ENCODE data around the gene FRMD4A. TPM values are rescaled to one million over a fixed set of nuclear protein-coding genes. Genes with fewer than 3 reads are reported as not detected.

Gene FRMD4A
- total RNA-seq, 5 donors from 2014 or later (not counting 1 experiment from before 2014, with no cell fraction given), result 1.3 to 1.8 (median 1.4) TPM

DNA sequence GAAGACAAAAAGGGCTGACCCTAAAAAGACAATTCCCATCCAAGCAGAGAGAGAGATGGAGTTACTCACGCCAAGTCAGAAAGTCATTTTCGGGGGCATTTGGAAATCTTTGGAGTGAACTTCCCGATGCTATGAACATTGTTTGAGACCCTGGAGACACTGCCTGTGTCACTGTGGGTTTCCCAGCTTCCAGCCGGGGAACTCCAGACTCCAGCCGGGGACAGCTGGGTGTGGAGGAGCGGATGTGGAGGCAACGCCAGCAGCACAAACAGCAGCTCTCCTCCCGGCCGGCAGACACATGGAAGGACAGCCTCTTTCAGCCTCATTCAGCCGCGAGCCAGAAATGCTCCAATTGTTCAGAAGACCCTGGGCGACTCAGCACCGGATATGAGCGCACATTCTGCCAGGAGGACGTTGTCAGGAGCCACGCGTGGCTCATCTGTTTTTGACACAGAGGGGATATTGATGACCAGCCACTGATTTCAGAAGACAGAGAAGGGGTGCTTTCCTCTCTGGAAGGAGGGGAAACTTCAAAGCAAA, 646.4 kb downstream of the FRMD4A start:
- Mint-ChIP-seq H3K9me3 (no peaks in the 10 kb centered on the region), H3K4me1 (no peaks in the 10 kb centered on the region), H3K36me3 (no peaks in the 10 kb centered on the region), H3K27ac (no peak overlapping the region), H3K4me3 (no peak overlapping the region), H3K27me3 (peaks cover 6 to 10% of the 10 kb centered on the region in 2 donors)
- peaks cover 0 to 14% of the 10 kb centered on the region in 2 experiments for H3K27me3 ChIP-seq (replicated peaks in 1 of 2; ENCODE audit: control insufficient read depth in 2 of 2, extremely low read depth in 1 of 2, insufficient read depth in 2 of 2, low read length in 1 of 2)
- H3K9me3 ChIP-seq, result no peaks in the 10 kb centered on the region
- 85% methylated on average over 17 of the region's 17 CpGs for WGBS (ENCODE audit: insufficient coverage)
- DNase-seq (no peak), ATAC-seq (replicated peaks in 1 of 4) (no peak)
- no peaks in the 10 kb centered on the region for H3K36me3 ChIP-seq (ENCODE audit: control insufficient read depth in 2 of 2, extremely low read depth in 1 of 2, insufficient read depth in 1 of 2, low read length in 1 of 2)
- CTCF ChIA-PET, result no interaction called here
- H3K27ac ChIP-seq (ENCODE audit: low read length), result no peak overlapping the region
- no peaks in the 10 kb centered on the region for H3K4me1 ChIP-seq (ENCODE audit: control insufficient read depth in 1 of 2, extremely low read depth in 1 of 2, insufficient read depth in 2 of 2, low read length in 2 of 2)
- H3K4me3 ChIP-seq (ENCODE audit: control insufficient read depth in 1 of 2, extremely low read depth in 1 of 2, low read length in 1 of 2), result no peak overlapping the region
- POLR2A ChIA-PET, result no interaction called here

DNA sequence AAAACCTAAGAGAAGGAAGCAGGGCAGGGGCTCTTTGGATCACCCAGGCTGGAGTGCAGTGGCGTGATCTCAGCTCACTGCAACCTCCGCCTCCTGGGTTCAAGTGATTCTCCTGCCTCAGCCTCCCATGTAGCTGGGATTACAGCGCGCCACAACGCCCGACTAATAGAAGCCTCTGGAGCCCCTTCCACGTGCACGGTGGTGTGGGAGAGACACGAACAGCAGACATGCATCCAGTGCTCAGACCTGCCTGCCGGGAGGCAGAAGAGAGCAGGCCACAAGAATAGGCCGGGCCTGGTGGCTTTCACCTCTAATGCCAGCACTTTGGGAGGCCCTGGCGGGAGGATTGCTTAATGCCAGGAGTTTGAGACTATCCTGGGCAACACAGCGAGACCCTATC, 647.7 kb downstream of the FRMD4A start:
- Mint-ChIP-seq H3K4me1 (no peaks in the 10 kb centered on the region), H3K27ac (no peak overlapping the region), H3K36me3 (no peaks in the 10 kb centered on the region), H3K9me3 (no peaks in the 10 kb centered on the region), H3K27me3 (peaks cover 6 to 11% of the 10 kb centered on the region in 2 donors), H3K4me3 (no peak overlapping the region)
- DNase-seq (no peak), ATAC-seq (replicated peaks in 1 of 4) (no peak)
- H3K4me3 ChIP-seq (ENCODE audit: control insufficient read depth in 1 of 2, extremely low read depth in 1 of 2, low read length in 1 of 2), result no peak overlapping the region
- 98% methylated on average over 10 of the region's 13 CpGs for WGBS (ENCODE audit: insufficient coverage)
- H3K9me3 ChIP-seq, result no peaks in the 10 kb centered on the region
- ChIA-PET POLR2A (interaction anchor here in 1 of 2 donors (0.7 kb wide), 1 partner anchor 16 kb away, joined by 4 read pairs; no protein-coding TSS in a partner anchor), CTCF (no interaction called here)
- no peaks in the 10 kb centered on the region for H3K4me1 ChIP-seq (ENCODE audit: control insufficient read depth in 1 of 2, extremely low read depth in 1 of 2, insufficient read depth in 2 of 2, low read length in 2 of 2)
- no peaks in the 10 kb centered on the region for H3K36me3 ChIP-seq (ENCODE audit: control insufficient read depth in 2 of 2, extremely low read depth in 1 of 2, insufficient read depth in 1 of 2, low read length in 1 of 2)
- no peak overlapping the region for H3K27ac ChIP-seq (ENCODE audit: low read length)
- peaks cover 0 to 19% of the 10 kb centered on the region in 2 experiments for H3K27me3 ChIP-seq (replicated peaks in 1 of 2; ENCODE audit: control insufficient read depth in 2 of 2, extremely low read depth in 1 of 2, insufficient read depth in 2 of 2, low read length in 1 of 2)

DNA sequence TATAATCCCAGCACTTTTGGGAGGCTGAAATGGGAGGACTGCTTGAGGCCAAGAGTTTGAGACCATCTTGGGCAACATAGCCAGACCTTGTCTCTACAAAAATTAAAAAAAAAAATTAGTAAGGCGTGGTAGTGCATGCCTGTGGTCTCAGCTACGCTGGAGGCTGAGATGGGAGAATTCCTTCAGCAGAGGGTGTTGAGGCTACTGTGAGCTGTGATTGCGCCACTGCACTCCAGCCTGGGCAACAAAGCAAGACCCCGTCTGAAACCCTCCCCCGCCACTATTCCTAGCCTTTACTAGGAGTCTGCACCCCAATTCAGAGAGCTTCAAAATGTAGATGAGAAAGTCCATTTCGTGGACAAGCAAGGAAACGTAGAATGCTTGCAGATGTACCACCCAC, 648.8 kb downstream of the FRMD4A start:
- Histone ChIP-seq H3K36me3 (ENCODE audit: control insufficient read depth in 2 of 2, extremely low read depth in 1 of 2, insufficient read depth in 1 of 2, low read length in 1 of 2) (no peaks in the 10 kb centered on the region), H3K9me3 (no peaks in the 10 kb centered on the region), H3K4me3 (ENCODE audit: control insufficient read depth in 1 of 2, extremely low read depth in 1 of 2, low read length in 1 of 2) (no peak overlapping the region), H3K4me1 (ENCODE audit: control insufficient read depth in 1 of 2, extremely low read depth in 1 of 2, insufficient read depth in 2 of 2, low read length in 2 of 2) (no peaks in the 10 kb centered on the region), H3K27ac (ENCODE audit: low read length) (no peak overlapping the region), H3K27me3 (replicated peaks in 1 of 2; ENCODE audit: control insufficient read depth in 2 of 2, extremely low read depth in 1 of 2, insufficient read depth in 2 of 2, low read length in 1 of 2) (peaks cover 0 to 20% of the 10 kb centered on the region in 2 experiments)
- ChIA-PET CTCF (no interaction called here), POLR2A (no interaction called here)
- Mint-ChIP-seq H3K9me3 (no peaks in the 10 kb centered on the region), H3K27ac (no peak overlapping the region), H3K27me3 (peaks cover 6 to 16% of the 10 kb centered on the region in 2 donors), H3K36me3 (no peaks in the 10 kb centered on the region), H3K4me1 (no peaks in the 10 kb centered on the region), H3K4me3 (no peak overlapping the region)
- no CpG with 5 or more reads among the region's 7 CpGs for WGBS (ENCODE audit: insufficient coverage)
- no peak for DNase-seq
- no peak for ATAC-seq (replicated peaks in 1 of 4)

DNA sequence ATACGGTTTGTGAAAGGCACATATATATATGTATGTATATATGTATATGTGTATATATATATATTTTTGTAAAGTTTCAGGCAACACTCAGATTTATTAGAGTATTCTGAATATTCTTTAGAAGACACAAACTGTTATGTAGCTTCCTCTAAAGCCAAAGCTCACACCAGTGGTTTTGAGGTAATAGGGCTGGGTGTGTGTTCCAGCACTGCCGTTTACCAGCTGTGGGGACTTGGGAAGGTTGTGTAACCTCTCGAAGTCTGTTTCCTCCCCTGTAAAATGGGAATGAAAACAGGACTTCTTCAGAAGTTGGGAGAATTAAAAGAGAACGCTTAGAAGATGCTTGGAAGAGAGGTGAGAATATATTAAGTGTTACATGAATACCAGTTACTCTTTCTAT, 649.2 kb downstream of the FRMD4A start:
- no peak overlapping the region for H3K27ac Mint-ChIP-seq
- H3K4me3 Mint-ChIP-seq, result no peak overlapping the region
- H3K4me1 Mint-ChIP-seq, result no peaks in the 10 kb centered on the region
- H3K4me1 ChIP-seq (ENCODE audit: control insufficient read depth in 1 of 2, extremely low read depth in 1 of 2, insufficient read depth in 2 of 2, low read length in 2 of 2), result no peaks in the 10 kb centered on the region
- no peaks in the 10 kb centered on the region for H3K36me3 Mint-ChIP-seq
- no peaks in the 10 kb centered on the region for H3K9me3 ChIP-seq
- ATAC-seq (replicated peaks in 1 of 4), result no peak
- no CpG with 5 or more reads among the region's 4 CpGs for WGBS (ENCODE audit: insufficient coverage)
- H3K27me3 Mint-ChIP-seq, result peaks cover 6 to 16% of the 10 kb centered on the region in 2 donors
- no peaks in the 10 kb centered on the region for H3K9me3 Mint-ChIP-seq
- POLR2A ChIA-PET, result no interaction called here
- DNase-seq, result no peak
- no peak overlapping the region for H3K4me3 ChIP-seq (ENCODE audit: control insufficient read depth in 1 of 2, extremely low read depth in 1 of 2, low read length in 1 of 2)
- no peaks in the 10 kb centered on the region for H3K36me3 ChIP-seq (ENCODE audit: control insufficient read depth in 2 of 2, extremely low read depth in 1 of 2, insufficient read depth in 1 of 2, low read length in 1 of 2)
- H3K27me3 ChIP-seq (replicated peaks in 1 of 2; ENCODE audit: control insufficient read depth in 2 of 2, extremely low read depth in 1 of 2, insufficient read depth in 2 of 2, low read length in 1 of 2), result peaks cover 0 to 20% of the 10 kb centered on the region in 2 experiments
- H3K27ac ChIP-seq (ENCODE audit: low read length), result no peak overlapping the region
- CTCF ChIA-PET, result no interaction called here

DNA sequence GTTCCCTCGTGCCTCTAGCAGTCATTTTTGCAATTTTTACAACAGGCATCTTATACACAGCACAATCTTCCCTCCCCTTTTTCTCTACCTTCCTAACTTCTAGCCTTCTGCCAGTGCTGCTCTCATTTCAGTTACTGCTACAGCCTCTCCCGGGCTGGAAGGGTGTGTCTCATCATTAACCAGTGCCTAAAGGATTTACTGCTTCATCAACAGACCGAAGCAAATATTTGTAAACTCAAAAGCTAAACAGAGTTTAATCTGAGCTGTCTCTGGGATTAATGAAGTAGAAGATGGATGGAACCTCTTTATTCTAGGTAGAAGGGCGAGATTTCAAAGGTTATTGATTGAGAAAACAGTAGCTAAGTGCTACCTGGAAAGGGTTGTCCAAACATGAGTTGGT, 649.6 kb downstream of the FRMD4A start:
- ChIA-PET POLR2A (no interaction called here), CTCF (no interaction called here)
- DNase-seq (no peak), ATAC-seq (replicated peaks in 1 of 4) (no peak)
- no peaks in the 10 kb centered on the region for H3K36me3 ChIP-seq (ENCODE audit: control insufficient read depth in 2 of 2, extremely low read depth in 1 of 2, insufficient read depth in 1 of 2, low read length in 1 of 2)
- Mint-ChIP-seq H3K4me3 (no peak overlapping the region), H3K36me3 (no peaks in the 10 kb centered on the region), H3K27me3 (peaks cover 6 to 16% of the 10 kb centered on the region in 2 donors), H3K4me1 (no peaks in the 10 kb centered on the region), H3K27ac (no peak overlapping the region), H3K9me3 (no peaks in the 10 kb centered on the region)
- H3K9me3 ChIP-seq, result no peaks in the 10 kb centered on the region
- whole genome bisulfite sequencing (ENCODE audit: insufficient coverage), result 86% methylated on average over 2 of the region's 4 CpGs
- H3K27ac ChIP-seq (ENCODE audit: low read length), result no peak overlapping the region
- H3K4me1 ChIP-seq (ENCODE audit: control insufficient read depth in 1 of 2, extremely low read depth in 1 of 2, insufficient read depth in 2 of 2, low read length in 2 of 2), result no peaks in the 10 kb centered on the region
- H3K4me3 ChIP-seq (ENCODE audit: control insufficient read depth in 1 of 2, extremely low read depth in 1 of 2, low read length in 1 of 2), result no peak overlapping the region
- peaks cover 0 to 20% of the 10 kb centered on the region in 2 experiments for H3K27me3 ChIP-seq (replicated peaks in 1 of 2; ENCODE audit: control insufficient read depth in 2 of 2, extremely low read depth in 1 of 2, insufficient read depth in 2 of 2, low read length in 1 of 2)

DNA sequence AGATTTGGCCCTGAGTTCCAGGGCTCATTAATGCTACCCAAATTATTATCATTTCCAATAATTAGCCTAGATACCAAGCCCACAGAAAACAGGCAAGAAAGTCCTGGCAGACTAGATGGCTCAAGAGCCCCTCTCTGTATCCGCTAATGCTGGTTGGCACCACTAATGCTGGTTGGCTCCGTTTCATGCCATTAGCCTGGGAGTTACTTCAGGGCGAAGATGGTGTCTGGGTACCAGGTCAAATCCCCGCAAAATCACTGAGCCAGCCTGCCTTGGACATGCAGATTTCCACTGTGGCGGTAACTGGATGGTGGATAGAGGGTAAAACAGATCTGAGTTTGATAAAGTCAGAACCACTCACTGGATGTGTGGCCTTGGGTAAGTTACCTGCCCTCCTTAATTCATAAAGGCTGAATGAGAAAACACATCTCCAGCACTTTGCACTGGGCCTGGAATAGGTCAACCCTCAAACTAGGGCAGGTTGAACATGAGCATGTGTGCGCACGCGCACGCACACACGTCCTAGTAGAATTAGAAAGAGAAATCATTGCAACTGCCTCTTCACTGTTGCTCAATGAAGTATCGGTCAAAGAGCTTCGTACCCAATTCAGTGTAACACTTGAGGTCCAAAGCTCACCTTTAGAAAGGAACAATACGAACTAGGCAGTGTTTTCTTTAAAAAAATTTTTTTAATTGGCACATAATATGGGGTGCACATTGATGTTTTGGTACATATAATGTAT, 652.5 kb downstream of the FRMD4A start:
- Mint-ChIP-seq H3K36me3 (no peaks in the 10 kb centered on the region), H3K4me1 (no peaks in the 10 kb centered on the region), H3K9me3 (no peaks in the 10 kb centered on the region), H3K27ac (no peak overlapping the region), H3K4me3 (no peak overlapping the region), H3K27me3 (peaks cover 6 to 16% of the 10 kb centered on the region in 2 donors)
- no peak for ATAC-seq (replicated peaks in 1 of 4)
- POLR2A ChIA-PET, result no interaction called here
- Histone ChIP-seq H3K4me3 (ENCODE audit: control insufficient read depth in 1 of 2, extremely low read depth in 1 of 2, low read length in 1 of 2) (no peak overlapping the region), H3K36me3 (ENCODE audit: control insufficient read depth in 2 of 2, extremely low read depth in 1 of 2, insufficient read depth in 1 of 2, low read length in 1 of 2) (no peaks in the 10 kb centered on the region), H3K4me1 (ENCODE audit: control insufficient read depth in 1 of 2, extremely low read depth in 1 of 2, insufficient read depth in 2 of 2, low read length in 2 of 2) (no peaks in the 10 kb centered on the region), H3K27me3 (replicated peaks in 1 of 2; ENCODE audit: control insufficient read depth in 2 of 2, extremely low read depth in 1 of 2, insufficient read depth in 2 of 2, low read length in 1 of 2) (peaks cover 0 to 20% of the 10 kb centered on the region in 2 experiments), H3K9me3 (no peaks in the 10 kb centered on the region), H3K27ac (ENCODE audit: low read length) (no peak overlapping the region)
- WGBS (ENCODE audit: insufficient coverage), result 93% methylated on average over 10 of the region's 13 CpGs
- CTCF ChIA-PET, result interaction anchor here in 1 of 2 donors (0.6 kb wide), 1 partner anchor 507 kb away, joined by 3 read pairs; no protein-coding TSS in a partner anchor
- no peak for DNase-seq
